Measurements from ENCODE around the gene RNF207. TPM values are rescaled to one million over a fixed set of nuclear protein-coding genes. Genes with fewer than 3 reads are reported as not detected.
A peak's percentile ranks its signal among the peaks of the same experiment; 100 is the strongest.

The RNF207 gene
- polyA plus RNA-seq, 3 donors, result 0.10 to 7.7 TPM; not detected in 1

GRCh38 chr1:6254691-6255090 lies 48.8 kb downstream of the RNF207 start:
- Histone ChIP-seq H3K79me2 (ENCODE audit: insufficient read depth, low read length) (no peaks in the 10 kb centered on the region), H4K20me1 (ENCODE audit: insufficient read depth, low read length) (no peaks in the 10 kb centered on the region), H3K4me2 (replicated peaks; ENCODE audit: extremely low read depth, low read length, poor library complexity, severe bottlenecking) (no peak overlapping the region), H3K36me3 (replicated peaks in 1 of 2; ENCODE audit: control insufficient read depth in 1 of 2, insufficient read depth in 2 of 2, low read length in 2 of 2) (no peaks in the 10 kb centered on the region), H3K4me3 (replicated peaks in 1 of 3; ENCODE audit: low read depth in 2 of 3, low read length in 3 of 3) (no peak overlapping the region), H3K27me3 (ENCODE audit: control insufficient read depth in 2 of 2, insufficient read depth in 2 of 2, low read length in 2 of 2) (peaks cover 2 to 27% of the 10 kb centered on the region in 2 donors), H3K9ac (ENCODE audit: insufficient read depth, low read length, poor library complexity, severe bottlenecking) (no peak overlapping the region), H3K4me1 (ENCODE audit: control insufficient read depth in 1 of 2, insufficient read depth in 2 of 2, low read length in 2 of 2) (peaks cover 2 to 3% of the 10 kb centered on the region in 2 donors), H3K9me3 (replicated peaks in 1 of 2; ENCODE audit: control insufficient read depth in 1 of 2, insufficient read depth in 1 of 2, low read length in 2 of 2) (no peaks in the 10 kb centered on the region), H2AFZ (ENCODE audit: insufficient read depth, low read depth, low read length, poor library complexity, severe bottlenecking) (no peak overlapping the region), H3K27ac (ENCODE audit: low read depth in 1 of 2, low read length in 2 of 2) (no peak overlapping the region)
- H3K36me3 Mint-ChIP-seq, result no peaks in the 10 kb centered on the region
- intact Hi-C loops (cut with micrococcal nuclease), result no loop called here
- no peak overlapping the region for H3K27ac Mint-ChIP-seq
- peaks cover 0 to 5% (median 0%) of the 10 kb centered on the region in 7 donors for H3K9me3 Mint-ChIP-seq
- DNase-seq, result no peak
- no peak overlapping the region for H3K4me3 Mint-ChIP-seq
- no peak for TF ChIP-seq CTCF (IDR thresholded peaks at IDR 0.05)
- H3K27me3 Mint-ChIP-seq (ENCODE audit: low read depth in 3 of 3), result peaks cover 34 to 51% (median 42%) of the 10 kb centered on the region in 3 donors
- 93% methylated on average over 11 of the region's 16 CpGs for WGBS (ENCODE audit: insufficient coverage)
- H3K4me1 Mint-ChIP-seq, result peaks cover 3% of the 10 kb centered on the region

GRCh38 chr1:6256645-6257044 lies 50.7 kb downstream of the RNF207 start:
- intact Hi-C loops (cut with micrococcal nuclease), result no loop called here
- peaks cover 22 to 43% (median 39%) of the 10 kb centered on the region in 3 donors for H3K27me3 Mint-ChIP-seq (ENCODE audit: low read depth in 3 of 3)

More at GRCh38 chr1:6256645-6257044, 50.7 kb downstream of the RNF207 start:
- Histone ChIP-seq H3K27ac (ENCODE audit: low read depth in 1 of 2, low read length in 2 of 2) (no peak overlapping the region), H3K9ac (ENCODE audit: insufficient read depth, low read length, poor library complexity, severe bottlenecking) (no peak overlapping the region), H3K27me3 (ENCODE audit: control insufficient read depth in 2 of 2, insufficient read depth in 2 of 2, low read length in 2 of 2) (peaks cover 4 to 21% of the 10 kb centered on the region in 2 donors), H3K36me3 (replicated peaks in 1 of 2; ENCODE audit: control insufficient read depth in 1 of 2, insufficient read depth in 2 of 2, low read length in 2 of 2) (no peaks in the 10 kb centered on the region), H3K4me1 (ENCODE audit: control insufficient read depth in 1 of 2, insufficient read depth in 2 of 2, low read length in 2 of 2) (peaks cover 11 to 18% of the 10 kb centered on the region in 2 donors), H4K20me1 (ENCODE audit: insufficient read depth, low read length) (no peaks in the 10 kb centered on the region), H2AFZ (ENCODE audit: insufficient read depth, low read depth, low read length, poor library complexity, severe bottlenecking) (no peak overlapping the region), H3K9me3 (replicated peaks in 1 of 2; ENCODE audit: control insufficient read depth in 1 of 2, insufficient read depth in 1 of 2, low read length in 2 of 2) (no peaks in the 10 kb centered on the region), H3K4me2 (replicated peaks; ENCODE audit: extremely low read depth, low read length, poor library complexity, severe bottlenecking) (no peak overlapping the region), H3K79me2 (ENCODE audit: insufficient read depth, low read length) (no peaks in the 10 kb centered on the region), H3K4me3 (replicated peaks in 1 of 3; ENCODE audit: low read depth in 2 of 3, low read length in 3 of 3) (no peak overlapping the region)
- DNase-seq, result no peak
- H3K27ac Mint-ChIP-seq, result peak overlapping the region in 1 of 7 donors; percentile 63
- H3K9me3 Mint-ChIP-seq, result peaks cover 0 to 5% (median 0%) of the 10 kb centered on the region in 7 donors
- no peak overlapping the region for H3K4me3 Mint-ChIP-seq
- peaks cover 8% of the 10 kb centered on the region for H3K4me1 Mint-ChIP-seq
- 92% methylated on average over 13 of the region's 13 CpGs for WGBS (ENCODE audit: insufficient coverage)
- H3K36me3 Mint-ChIP-seq, result no peaks in the 10 kb centered on the region
- no peak for TF ChIP-seq CTCF (IDR thresholded peaks at IDR 0.05)
